HG03520 (cell line): Measurements from ENCODE around the gene TCIRG1.

Experiments
- ATAC-seq: cut with Tn5 transposase; IDR thresholded peaks from one replicate; pipeline ENCODE4 v1.9.1; 2021; ENCODE audit warnings: mild to moderate bottlenecking, moderate library complexity; ENCODE audit not compliant: unreplicated experiment

TCIRG1 gene

GRCh38 chr11:68036141-68036716 lies 2.6 kb upstream of the TCIRG1 start:
- no peak for ATAC-seq

- no peak for ATAC-seq
Observed at GRCh38 chr11:68036717-68037239, 2.0 kb upstream of the TCIRG1 start.

DNA sequence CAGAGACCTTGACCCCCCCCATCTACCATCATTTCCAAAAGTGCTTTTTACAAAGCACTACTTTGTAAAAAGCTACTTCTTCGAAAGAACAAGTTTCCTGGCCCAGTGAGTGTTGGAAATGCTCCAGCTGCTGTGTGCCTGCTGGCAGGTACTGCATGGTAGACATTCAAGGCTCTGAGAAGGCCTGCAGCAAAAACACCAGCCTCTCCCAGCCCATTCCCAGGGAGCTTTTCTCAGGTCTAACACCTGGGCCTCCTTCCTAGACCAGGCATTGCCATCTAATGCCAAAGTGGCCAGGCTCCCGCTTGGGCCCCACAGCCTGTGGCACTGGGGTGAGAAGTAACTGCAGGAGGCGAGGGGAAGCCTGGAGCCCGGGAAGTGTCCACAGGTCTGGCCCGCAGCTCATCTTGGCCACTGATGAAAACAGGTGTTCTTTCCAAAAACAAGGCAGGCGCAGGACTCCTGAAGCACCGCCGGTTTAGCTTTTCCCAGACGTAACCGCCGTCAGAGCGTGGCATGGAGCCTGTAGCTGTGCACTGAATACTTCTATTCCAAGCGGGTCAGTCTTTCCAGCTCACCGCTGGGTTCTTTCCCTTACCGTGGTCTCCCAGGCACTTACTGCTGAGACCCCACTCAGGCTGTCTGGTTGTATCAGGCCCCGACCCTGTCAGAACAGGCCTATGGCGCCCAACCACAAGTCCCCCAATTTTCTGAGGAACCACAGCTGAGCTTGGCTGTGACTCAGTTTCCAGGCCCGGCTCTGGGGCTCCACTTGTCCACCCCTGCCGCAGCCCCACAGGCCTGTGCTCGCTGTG lies 1.2 kb upstream of the TCIRG1 start:
- no peak for ATAC-seq

GRCh38 chr11:68038226-68038717 lies 553 bp upstream of the TCIRG1 start:
- ATAC-seq = no peak

GRCh38 chr11:68039526-68040086 lies 781 bp downstream of the TCIRG1 start:
- no peak for ATAC-seq

DNA sequence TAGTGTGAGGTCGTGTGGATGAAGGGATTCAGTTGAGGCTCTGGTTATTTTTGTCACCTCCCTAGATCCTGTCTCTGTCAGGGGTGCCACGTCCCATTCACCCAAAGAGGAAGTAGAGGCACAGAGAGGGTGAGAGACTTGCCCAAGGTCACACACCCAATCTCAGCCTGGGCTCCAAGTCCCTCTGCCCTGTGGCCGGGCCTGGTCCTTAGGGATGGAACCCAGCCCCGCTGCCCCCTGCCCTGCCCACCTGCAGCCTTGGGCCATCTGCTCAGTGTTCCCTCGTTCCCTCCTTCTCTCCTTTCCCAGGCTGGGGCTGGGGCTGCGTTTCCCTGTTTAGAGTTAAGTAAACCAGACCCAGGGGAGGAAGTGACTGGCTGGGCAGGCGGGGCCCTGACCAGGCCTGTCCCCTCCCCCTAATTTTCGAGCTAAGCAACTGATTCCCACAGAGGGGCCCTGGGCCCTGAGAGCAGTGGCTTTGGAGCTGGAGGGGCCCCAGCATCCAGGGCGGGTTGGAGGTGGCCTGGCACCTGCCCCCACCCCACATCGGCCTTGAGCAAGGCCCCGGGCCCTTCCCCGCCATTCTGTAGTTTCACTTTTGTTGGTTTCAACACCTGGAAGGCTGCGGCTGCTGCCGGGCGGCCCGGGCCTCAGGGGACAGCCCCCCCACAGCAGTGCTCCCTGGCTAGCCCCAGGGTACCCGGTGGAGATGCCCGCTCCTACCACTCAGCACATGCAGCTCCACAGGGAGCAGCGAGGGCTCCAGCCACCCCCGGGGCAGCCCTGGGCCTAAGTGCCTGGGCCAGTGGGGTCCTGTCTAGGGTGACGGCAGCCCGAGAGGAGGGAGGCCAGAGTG lies 1.5 kb downstream of the TCIRG1 start:
- ATAC-seq = no peak

- ATAC-seq = no peak
Observed at GRCh38 chr11:68040957-68041591, 2.2 kb downstream of the TCIRG1 start.

GRCh38 chr11:68041617-68042218 lies 2.9 kb downstream of the TCIRG1 start:
- no peak for ATAC-seq

DNA sequence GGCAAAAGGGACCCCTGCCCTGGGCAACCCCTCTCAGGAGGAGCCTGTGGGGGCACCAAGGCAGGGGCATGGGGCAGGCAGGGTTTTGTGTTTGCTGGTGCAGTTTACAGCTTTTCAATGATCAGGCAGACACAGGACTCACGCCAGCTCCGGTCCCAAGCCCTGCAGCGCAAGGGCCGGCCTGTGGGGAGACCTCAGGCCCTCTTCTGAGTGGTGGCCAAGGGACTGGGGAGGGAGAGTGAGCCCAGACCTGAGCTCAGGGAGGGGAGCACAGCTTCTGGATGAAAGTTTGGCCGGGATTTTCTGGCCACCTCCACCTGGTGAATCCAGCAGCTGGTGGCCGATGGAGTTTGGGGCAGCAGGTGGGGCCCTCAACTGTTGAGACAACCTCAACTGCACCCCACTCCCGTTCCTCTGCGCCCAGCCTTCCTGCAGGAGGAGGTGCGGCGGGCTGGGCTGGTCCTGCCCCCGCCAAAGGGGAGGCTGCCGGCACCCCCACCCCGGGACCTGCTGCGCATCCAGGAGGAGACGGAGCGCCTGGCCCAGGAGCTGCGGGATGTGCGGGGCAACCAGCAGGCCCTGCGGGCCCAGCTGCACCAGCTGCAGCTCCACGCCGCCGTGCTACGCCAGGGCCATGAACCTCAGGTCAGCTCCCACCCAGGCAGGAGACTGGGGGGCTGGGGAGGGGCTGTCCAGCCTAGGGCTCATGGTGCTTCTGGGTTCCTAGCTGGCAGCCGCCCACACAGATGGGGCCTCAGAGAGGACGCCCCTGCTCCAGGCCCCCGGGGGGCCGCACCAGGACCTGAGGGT lies 3.6 kb downstream of the TCIRG1 start:
- no peak for ATAC-seq

DNA sequence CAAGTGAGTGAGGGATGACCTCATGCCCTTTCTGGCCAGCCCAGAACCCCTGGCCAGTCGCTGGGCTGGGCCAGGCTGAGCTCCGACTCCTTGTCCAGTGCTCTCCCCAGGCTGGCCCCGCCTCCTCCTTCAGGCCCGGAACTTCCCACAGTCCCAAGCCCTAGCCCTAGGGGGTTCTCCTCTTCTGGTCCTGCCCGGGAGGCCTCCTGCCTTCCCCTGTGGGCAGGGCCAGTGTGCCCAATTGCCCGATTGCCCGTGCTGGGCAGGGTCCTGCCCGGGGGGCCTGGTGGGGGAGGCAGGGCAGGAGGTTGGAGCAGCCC lies 4.2 kb downstream of the TCIRG1 start:
- ATAC-seq = no peak

GRCh38 chr11:68043349-68044144 lies 4.7 kb downstream of the TCIRG1 start:
- no peak for ATAC-seq

DNA sequence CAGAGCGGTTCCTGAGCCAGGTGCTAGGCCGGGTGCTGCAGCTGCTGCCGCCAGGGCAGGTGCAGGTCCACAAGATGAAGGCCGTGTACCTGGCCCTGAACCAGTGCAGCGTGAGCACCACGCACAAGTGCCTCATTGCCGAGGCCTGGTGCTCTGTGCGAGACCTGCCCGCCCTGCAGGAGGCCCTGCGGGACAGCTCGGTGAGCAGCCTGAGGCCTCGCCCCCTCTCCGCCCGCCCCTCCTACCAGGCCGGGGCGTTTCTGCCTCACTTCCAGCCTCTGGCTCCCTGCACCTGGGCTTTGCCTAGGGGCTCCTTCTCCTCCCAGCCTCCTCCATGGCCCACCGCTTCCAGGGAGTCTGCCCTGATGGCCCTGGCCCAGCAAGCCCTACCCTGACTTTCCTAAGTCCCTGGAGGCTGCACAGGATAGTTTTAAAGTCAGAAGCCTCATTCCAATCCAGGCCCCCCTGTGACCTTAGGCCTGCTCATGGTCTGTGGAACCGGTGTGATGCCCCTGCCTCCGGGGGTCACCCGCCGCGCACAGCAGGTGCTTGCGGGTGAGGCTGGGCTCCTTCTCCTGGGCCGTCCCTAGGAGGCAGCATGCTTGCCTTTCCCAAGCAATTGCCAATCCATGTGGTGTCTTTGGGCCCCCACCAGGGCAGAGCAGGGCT lies 5.5 kb downstream of the TCIRG1 start:
- ATAC-seq = no peak

GRCh38 chr11:68044898-68045351 lies 6.1 kb downstream of the TCIRG1 start:
- ATAC-seq = no peak

DNA sequence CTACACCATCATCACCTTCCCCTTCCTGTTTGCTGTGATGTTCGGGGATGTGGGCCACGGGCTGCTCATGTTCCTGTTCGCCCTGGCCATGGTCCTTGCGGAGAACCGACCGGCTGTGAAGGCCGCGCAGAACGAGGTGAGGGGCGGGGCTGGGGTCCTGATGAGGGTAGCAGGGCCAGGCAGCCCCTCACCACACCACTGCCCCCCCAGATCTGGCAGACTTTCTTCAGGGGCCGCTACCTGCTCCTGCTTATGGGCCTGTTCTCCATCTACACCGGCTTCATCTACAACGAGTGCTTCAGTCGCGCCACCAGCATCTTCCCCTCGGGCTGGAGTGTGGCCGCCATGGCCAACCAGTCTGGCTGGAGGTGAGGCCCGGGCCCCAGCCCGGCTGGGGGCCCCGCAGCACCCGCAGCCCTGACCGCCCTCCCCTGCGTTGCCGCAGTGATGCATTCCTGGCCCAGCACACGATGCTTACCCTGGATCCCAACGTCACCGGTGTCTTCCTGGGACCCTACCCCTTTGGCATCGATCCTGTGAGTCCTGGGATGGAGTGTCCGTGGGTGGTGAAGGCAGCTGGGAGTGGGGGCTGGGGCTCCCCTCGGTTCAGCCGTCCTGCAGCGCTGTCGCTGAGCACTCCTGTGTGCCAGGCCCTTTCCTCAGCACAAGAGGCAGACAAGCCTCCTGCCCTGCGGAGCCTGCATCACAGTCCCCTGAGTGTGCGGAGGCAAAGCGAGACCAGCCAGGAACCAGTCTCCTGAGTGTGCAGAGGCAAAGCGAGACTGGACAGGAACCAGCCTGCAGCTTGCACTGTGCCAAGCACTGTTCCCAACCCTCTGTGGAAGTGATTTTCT lies 8.8 kb downstream of the TCIRG1 start:
- no peak for ATAC-seq

GRCh38 chr11:68048681-68049508 lies 10.1 kb downstream of the TCIRG1 start:
- no peak for ATAC-seq
